Endothelial cell of umbilical vein (primary cell): ENCODE data around the gene APBB3. TPM values are rescaled to one million over a fixed set of nuclear protein-coding genes. Genes with fewer than 3 reads are reported as not detected.

ENCODE experiments used
- BruUV-seq: library from RNA; stranded (reverse); fragments of 400-500 nt; replicated peaks from 2 replicates; lab custom pipeline; 2021; lab: Mats Ljungman, UMichigan
- CTCF ChIA-PET: fragments of 300-600, 350-600 bp; sonication (Branson Sonifier 250); formaldehyde crosslinking; loops from one replicate; lab custom pipeline; 2021; ENCODE audit warnings: antibody characterized with exemption, inconsistent platforms; lab: Charles Lee
- POLR2A ChIA-PET: fragments of 300-600, 350-600 bp; sonication (Branson Sonifier 250); formaldehyde crosslinking; loops from one replicate; lab custom pipeline; 2021; ENCODE audit warnings: antibody characterized with exemption, inconsistent platforms; lab: Charles Lee
- DNase-seq: peaks from one replicate; pipeline ENCODE4 v3.0.0-alpha.2; 2011; ENCODE audit warnings: low read depth, low spot score
- FAIRE-seq: peaks from 2 replicates; lab custom pipeline; 2011; peaks lifted over from hg19 to GRCh38; lab: Jason Lieb, UNC
- H2AFZ ChIP-seq: 2 replicates; pipeline ENCODE4 v1.6.0; 2012; ENCODE audit warnings: low read depth, low read length, control low read depth, inconsistent platforms
- H3K27ac ChIP-seq: 2 replicates; pipeline ENCODE4 v1.5.1; 2011; ENCODE audit warnings: low read depth, mild to moderate bottlenecking, control low read depth, low read length, moderate library complexity; ENCODE audit not compliant: insufficient read depth
- H3K27me3 ChIP-seq, 2 experiments: 2 replicates each; pipeline versions ENCODE4 v1.6.0 to v1.6.1; 2011; ENCODE audit warnings: low read length in 2 of 2, mixed read lengths in 1 of 2; ENCODE audit not compliant: control insufficient read depth in 2 of 2, insufficient read depth in 2 of 2
- H3K36me3 ChIP-seq, 2 experiments: 2 replicates in 1 of 2; 3 replicates in 1 of 2; pipeline ENCODE4 v1.5.1; 2011; ENCODE audit warnings: low read length in 2 of 2, mild to moderate bottlenecking in 1 of 2, moderate library complexity in 1 of 2; ENCODE audit not compliant: control insufficient read depth in 2 of 2, insufficient read depth in 2 of 2; ENCODE audit errors: extremely low read depth in 1 of 2
- H3K4me1 ChIP-seq: 3 replicates; pipeline ENCODE4 v1.5.1; 2011; ENCODE audit warnings: mild to moderate bottlenecking, low read length; ENCODE audit not compliant: control insufficient read depth, insufficient read depth; ENCODE audit errors: extremely low read depth
- H3K4me2 ChIP-seq: 2 replicates; pipeline ENCODE4 v1.6.1; 2011; ENCODE audit warnings: low read length, control low read depth, mixed read lengths; ENCODE audit not compliant: insufficient read depth
- H3K4me3 ChIP-seq, 3 experiments: fragments of 200-600 bp in 1 of 3; sonication (generic), shearing (Covaris generic) in 1 of 3; replicated peaks in 1 of 3; 2 replicates each; pipeline ENCODE4 v1.5.1; 2011 to 2016; ENCODE audit warnings: control low read depth in 3 of 3, low read length in 3 of 3, mild to moderate bottlenecking in 2 of 3, inconsistent platforms in 1 of 3, low read depth in 1 of 3, moderate library complexity in 1 of 3; ENCODE audit not compliant: insufficient read depth in 1 of 3
- H3K79me2 ChIP-seq: 2 replicates; pipeline ENCODE4 v1.6.0; 2012; ENCODE audit warnings: low read length, inconsistent platforms; ENCODE audit not compliant: control insufficient read depth, insufficient read depth
- H3K9ac ChIP-seq: replicated peaks from 2 replicates; pipeline ENCODE3; 2011; ENCODE audit warnings: low read length, control low read depth; ENCODE audit not compliant: insufficient read depth; ENCODE audit errors: extremely low read depth
- H3K9me1 ChIP-seq: replicated peaks from 3 replicates; pipeline ENCODE4 v1.6.0; 2011; ENCODE audit warnings: mild to moderate bottlenecking, low read length; ENCODE audit not compliant: control insufficient read depth, insufficient read depth; ENCODE audit errors: extremely low read depth
- H3K9me3 ChIP-seq: replicated peaks from 2 replicates; pipeline ENCODE4 v1.5.1; 2012; ENCODE audit warnings: low read length, inconsistent platforms; ENCODE audit not compliant: control insufficient read depth, insufficient read depth
- H4K20me1 ChIP-seq: replicated peaks from 2 replicates; pipeline ENCODE3; 2011; ENCODE audit warnings: mild to moderate bottlenecking, low read length; ENCODE audit not compliant: control insufficient read depth, insufficient read depth; ENCODE audit errors: extremely low read depth
- EZH2 ChIP-seq: IDR thresholded peaks from 2 replicates; pipeline ENCODE4 v1.6.1; 2012; ENCODE audit warnings: borderline replicate concordance, low read depth, mild to moderate bottlenecking, moderate library complexity, low read length, inconsistent platforms; ENCODE audit not compliant: severe bottlenecking
- FOS ChIP-seq: IDR thresholded peaks from 2 replicates; pipeline ENCODE4 v1.6.1; 2011; ENCODE audit warnings: mild to moderate bottlenecking, low read length, moderate library complexity, borderline replicate concordance; ENCODE audit not compliant: insufficient read depth
- GATA2 ChIP-seq: IDR thresholded peaks from 2 replicates; pipeline ENCODE4 v1.7.0; 2011; ENCODE audit warnings: low read depth, mild to moderate bottlenecking, moderate library complexity, mixed read lengths, low read length; ENCODE audit not compliant: insufficient read length, insufficient read depth
- JUN ChIP-seq: IDR thresholded peaks from 2 replicates; pipeline ENCODE4 v1.6.1; 2011; ENCODE audit warnings: borderline replicate concordance, low read depth; ENCODE audit not compliant: insufficient read length, insufficient read depth
- MYC ChIP-seq: IDR thresholded peaks from one replicate; pipeline ENCODE4 v1.6.1; 2011; ENCODE audit warnings: mild to moderate bottlenecking, low read depth, low read length
- POLR2A ChIP-seq: IDR thresholded peaks from 2 replicates; pipeline ENCODE4 v1.6.1; 2012; ENCODE audit warnings: low read depth, mild to moderate bottlenecking, control low read depth, low read length
- POLR2AphosphoS5 ChIP-seq: IDR thresholded peaks from 2 replicates; pipeline ENCODE4 v1.6.1; 2012; ENCODE audit warnings: low read depth, mild to moderate bottlenecking, control low read depth, low read length, moderate library complexity; ENCODE audit not compliant: insufficient read depth
- dilution Hi-C: fragments of 300-500 bp; cut with MboI; formaldehyde crosslinking; loops from one replicate; pipeline ENCODE4 v1.15.0; 2019; ENCODE audit warnings: low sequenced_read_pairs; ENCODE audit not compliant: extremely low pct_ligation_motif_present
- intact Hi-C: fragments of 100-400 bp; cut with micrococcal nuclease; formaldehyde crosslinking; loops from one replicate; pipeline ENCODE4 v1.10.0; 2022
- polyA plus RNA-seq, 4 experiments: library from polyadenylated mRNA; depleted of rRNA in 3 of 4; stranded (reverse) in 3 of 4; unstranded in 1 of 4; fragments of >200 nt; gene quantifications; 2 replicates each; pipeline versions ENCODE4 v1.2.1 to v1.2.3, GENCODE V29; 2011 to 2012; ENCODE audit warnings: missing spikeins in 1 of 4
- total RNA-seq: library from RNA; stranded (reverse); gene quantifications from 2 replicates; pipeline ENCODE4 v1.2.3, GENCODE V29; 2021
- TF ChIP-seq, protein P1 (sequence below), 2 donors: IDR thresholded peaks; 1 replicate in 1 of 2; 2 replicates in 1 of 2; pipeline ENCODE4 v1.5.1; 2011; ENCODE audit warnings: low read length in 2 of 2, mild to moderate bottlenecking in 2 of 2, moderate library complexity in 2 of 2, control low read depth in 1 of 2, inconsistent platforms in 1 of 2, low read depth in 1 of 2; ENCODE audit not compliant: insufficient read depth in 1 of 2; ENCODE audit errors: extremely low read depth in 1 of 2
- TF ChIP-seq, protein P2 (sequence below): IDR thresholded peaks from 2 replicates; pipeline ENCODE4 v1.6.1; 2011; ENCODE audit not compliant: insufficient read depth, insufficient read length

APBB3 gene
- total and polyA plus RNA-seq, 2 donors (not counting 3 experiments of a cell fraction or from before 2014, with no cell fraction given), result 12.1 to 22.8 TPM

DNA sequence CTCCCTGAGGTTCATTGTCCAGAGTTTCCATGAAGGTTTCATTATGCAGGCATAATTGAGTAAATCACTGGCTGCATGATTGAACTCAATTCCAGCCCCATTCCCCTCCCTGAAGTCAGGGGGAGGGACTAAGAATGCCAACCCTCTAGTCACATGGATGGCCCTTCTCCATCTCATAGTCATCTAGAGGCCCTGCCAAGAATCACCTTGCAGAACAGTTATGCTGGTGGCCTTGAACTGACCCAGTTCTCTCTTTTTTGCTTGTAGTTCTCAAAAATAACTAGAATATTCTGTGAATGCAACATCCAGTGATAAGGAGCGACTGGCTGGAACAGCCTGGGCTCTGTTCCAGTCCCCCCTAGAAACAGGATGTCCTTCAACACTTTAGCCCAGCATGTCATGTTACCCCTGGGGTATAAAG is 31.9 kb upstream of the APBB3 start:
- Histone ChIP-seq H3K9ac (no peak overlapping the region), H3K36me3 (no peaks in the 10 kb centered on the region), H3K4me1 (peaks cover 7% of the 10 kb centered on the region), H3K9me1 (no peaks in the 10 kb centered on the region), H3K27me3 (no peaks in the 10 kb centered on the region), H3K4me3 (no peak overlapping the region), H3K4me2 (no peak overlapping the region), H3K27ac (no peak overlapping the region), H3K79me2 (no peaks in the 10 kb centered on the region), H2AFZ (no peak overlapping the region), H4K20me1 (no peaks in the 10 kb centered on the region), H3K9me3 (no peaks in the 10 kb centered on the region)
- FAIRE-seq (no peak), DNase-seq (no peak)
- BruUV-seq, result no TSS peak
- CTCF ChIA-PET, result interaction anchor here (0.6 to 1.1 kb wide), 2 partner anchors 15 to 1293 kb away, joined by 3 read pairs; no protein-coding TSS in a partner anchor
- dilution Hi-C loops, result no loop called here
- POLR2A ChIA-PET, result no interaction called here
- intact Hi-C loops, result no loop called here
- no peak for TF ChIP-seq JUN
- no peak for TF ChIP-seq POLR2A
- TF ChIP-seq GATA2, result no peak
- TF ChIP-seq, protein P1, sequence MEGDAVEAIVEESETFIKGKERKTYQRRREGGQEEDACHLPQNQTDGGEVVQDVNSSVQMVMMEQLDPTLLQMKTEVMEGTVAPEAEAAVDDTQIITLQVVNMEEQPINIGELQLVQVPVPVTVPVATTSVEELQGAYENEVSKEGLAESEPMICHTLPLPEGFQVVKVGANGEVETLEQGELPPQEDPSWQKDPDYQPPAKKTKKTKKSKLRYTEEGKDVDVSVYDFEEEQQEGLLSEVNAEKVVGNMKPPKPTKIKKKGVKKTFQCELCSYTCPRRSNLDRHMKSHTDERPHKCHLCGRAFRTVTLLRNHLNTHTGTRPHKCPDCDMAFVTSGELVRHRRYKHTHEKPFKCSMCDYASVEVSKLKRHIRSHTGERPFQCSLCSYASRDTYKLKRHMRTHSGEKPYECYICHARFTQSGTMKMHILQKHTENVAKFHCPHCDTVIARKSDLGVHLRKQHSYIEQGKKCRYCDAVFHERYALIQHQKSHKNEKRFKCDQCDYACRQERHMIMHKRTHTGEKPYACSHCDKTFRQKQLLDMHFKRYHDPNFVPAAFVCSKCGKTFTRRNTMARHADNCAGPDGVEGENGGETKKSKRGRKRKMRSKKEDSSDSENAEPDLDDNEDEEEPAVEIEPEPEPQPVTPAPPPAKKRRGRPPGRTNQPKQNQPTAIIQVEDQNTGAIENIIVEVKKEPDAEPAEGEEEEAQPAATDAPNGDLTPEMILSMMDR (IDR thresholded peaks at IDR 0.05; ENCODE audit: extremely low read depth in 1 of 2, insufficient read depth in 1 of 2, low read depth in 1 of 2, low read length in 2 of 2), result no peak
- TF ChIP-seq, protein P2, sequence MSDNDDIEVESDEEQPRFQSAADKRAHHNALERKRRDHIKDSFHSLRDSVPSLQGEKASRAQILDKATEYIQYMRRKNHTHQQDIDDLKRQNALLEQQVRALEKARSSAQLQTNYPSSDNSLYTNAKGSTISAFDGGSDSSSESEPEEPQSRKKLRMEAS, result no peak
- TF ChIP-seq MYC, result no peak
- TF ChIP-seq POLR2AphosphoS5, result no peak
- TF ChIP-seq FOS, result no peak
- no peak for TF ChIP-seq EZH2
